ENCODE results near the gene NAV1. TPM values are rescaled to one million over a fixed set of nuclear protein-coding genes. Genes with fewer than 3 reads are reported as not detected.

Gene NAV1
- total RNA-seq, 1 experiment from 2014 or later = 51.0 TPM

DNA sequence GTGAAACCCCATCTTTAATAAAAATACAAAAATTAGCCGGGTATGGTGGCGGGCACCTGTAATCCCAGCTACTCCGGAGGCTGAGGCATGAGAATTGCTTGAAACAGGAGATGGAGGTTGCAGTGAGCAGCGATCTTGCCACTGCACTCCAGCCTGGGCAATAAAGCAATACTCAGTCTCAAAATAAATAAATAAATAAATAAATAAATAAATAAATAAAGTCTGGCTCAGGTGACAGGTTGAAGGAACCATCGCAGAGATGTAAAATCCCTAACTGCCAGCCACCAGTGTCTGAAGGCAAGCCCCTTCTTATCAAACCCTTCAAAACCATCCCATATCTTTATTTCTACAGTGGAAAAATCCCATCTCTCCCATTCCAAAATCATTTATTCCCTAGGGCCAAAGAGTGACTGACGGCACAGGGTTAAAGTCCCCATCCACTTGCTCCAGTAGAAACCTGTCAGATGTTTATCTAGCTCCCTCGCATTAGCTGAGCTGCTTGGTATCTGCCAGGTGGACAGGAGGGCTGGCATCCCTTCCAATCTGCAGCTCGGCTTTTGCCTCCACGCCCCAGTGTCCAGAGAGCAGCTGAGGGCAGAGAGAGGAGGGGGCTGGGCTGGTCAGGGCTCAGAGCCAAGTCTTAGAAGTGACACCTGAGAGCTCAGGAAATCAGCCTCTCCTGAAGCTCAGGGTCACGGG lies 37.0 kb upstream of the NAV1 start (continued):
- TF ChIP-seq, protein P1, sequence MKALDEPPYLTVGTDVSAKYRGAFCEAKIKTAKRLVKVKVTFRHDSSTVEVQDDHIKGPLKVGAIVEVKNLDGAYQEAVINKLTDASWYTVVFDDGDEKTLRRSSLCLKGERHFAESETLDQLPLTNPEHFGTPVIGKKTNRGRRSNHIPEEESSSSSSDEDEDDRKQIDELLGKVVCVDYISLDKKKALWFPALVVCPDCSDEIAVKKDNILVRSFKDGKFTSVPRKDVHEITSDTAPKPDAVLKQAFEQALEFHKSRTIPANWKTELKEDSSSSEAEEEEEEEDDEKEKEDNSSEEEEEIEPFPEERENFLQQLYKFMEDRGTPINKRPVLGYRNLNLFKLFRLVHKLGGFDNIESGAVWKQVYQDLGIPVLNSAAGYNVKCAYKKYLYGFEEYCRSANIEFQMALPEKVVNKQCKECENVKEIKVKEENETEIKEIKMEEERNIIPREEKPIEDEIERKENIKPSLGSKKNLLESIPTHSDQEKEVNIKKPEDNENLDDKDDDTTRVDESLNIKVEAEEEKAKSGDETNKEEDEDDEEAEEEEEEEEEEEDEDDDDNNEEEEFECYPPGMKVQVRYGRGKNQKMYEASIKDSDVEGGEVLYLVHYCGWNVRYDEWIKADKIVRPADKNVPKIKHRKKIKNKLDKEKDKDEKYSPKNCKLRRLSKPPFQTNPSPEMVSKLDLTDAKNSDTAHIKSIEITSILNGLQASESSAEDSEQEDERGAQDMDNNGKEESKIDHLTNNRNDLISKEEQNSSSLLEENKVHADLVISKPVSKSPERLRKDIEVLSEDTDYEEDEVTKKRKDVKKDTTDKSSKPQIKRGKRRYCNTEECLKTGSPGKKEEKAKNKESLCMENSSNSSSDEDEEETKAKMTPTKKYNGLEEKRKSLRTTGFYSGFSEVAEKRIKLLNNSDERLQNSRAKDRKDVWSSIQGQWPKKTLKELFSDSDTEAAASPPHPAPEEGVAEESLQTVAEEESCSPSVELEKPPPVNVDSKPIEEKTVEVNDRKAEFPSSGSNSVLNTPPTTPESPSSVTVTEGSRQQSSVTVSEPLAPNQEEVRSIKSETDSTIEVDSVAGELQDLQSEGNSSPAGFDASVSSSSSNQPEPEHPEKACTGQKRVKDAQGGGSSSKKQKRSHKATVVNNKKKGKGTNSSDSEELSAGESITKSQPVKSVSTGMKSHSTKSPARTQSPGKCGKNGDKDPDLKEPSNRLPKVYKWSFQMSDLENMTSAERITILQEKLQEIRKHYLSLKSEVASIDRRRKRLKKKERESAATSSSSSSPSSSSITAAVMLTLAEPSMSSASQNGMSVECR (CRISPR knock-in tag; IDR thresholded peaks at IDR 0.05; ENCODE audit: borderline replicate concordance) = no peak
- TF ChIP-seq, protein P2, sequence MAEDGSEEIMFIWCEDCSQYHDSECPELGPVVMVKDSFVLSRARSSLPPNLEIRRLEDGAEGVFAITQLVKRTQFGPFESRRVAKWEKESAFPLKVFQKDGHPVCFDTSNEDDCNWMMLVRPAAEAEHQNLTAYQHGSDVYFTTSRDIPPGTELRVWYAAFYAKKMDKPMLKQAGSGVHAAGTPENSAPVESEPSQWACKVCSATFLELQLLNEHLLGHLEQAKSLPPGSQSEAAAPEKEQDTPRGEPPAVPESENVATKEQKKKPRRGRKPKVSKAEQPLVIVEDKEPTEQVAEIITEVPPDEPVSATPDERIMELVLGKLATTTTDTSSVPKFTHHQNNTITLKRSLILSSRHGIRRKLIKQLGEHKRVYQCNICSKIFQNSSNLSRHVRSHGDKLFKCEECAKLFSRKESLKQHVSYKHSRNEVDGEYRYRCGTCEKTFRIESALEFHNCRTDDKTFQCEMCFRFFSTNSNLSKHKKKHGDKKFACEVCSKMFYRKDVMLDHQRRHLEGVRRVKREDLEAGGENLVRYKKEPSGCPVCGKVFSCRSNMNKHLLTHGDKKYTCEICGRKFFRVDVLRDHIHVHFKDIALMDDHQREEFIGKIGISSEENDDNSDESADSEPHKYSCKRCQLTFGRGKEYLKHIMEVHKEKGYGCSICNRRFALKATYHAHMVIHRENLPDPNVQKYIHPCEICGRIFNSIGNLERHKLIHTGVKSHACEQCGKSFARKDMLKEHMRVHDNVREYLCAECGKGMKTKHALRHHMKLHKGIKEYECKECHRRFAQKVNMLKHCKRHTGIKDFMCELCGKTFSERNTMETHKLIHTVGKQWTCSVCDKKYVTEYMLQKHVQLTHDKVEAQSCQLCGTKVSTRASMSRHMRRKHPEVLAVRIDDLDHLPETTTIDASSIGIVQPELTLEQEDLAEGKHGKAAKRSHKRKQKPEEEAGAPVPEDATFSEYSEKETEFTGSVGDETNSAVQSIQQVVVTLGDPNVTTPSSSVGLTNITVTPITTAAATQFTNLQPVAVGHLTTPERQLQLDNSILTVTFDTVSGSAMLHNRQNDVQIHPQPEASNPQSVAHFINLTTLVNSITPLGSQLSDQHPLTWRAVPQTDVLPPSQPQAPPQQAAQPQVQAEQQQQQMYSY (CRISPR knock-in tag; IDR thresholded peaks at IDR 0.05) = no peak
- TF ChIP-seq, protein P3, sequence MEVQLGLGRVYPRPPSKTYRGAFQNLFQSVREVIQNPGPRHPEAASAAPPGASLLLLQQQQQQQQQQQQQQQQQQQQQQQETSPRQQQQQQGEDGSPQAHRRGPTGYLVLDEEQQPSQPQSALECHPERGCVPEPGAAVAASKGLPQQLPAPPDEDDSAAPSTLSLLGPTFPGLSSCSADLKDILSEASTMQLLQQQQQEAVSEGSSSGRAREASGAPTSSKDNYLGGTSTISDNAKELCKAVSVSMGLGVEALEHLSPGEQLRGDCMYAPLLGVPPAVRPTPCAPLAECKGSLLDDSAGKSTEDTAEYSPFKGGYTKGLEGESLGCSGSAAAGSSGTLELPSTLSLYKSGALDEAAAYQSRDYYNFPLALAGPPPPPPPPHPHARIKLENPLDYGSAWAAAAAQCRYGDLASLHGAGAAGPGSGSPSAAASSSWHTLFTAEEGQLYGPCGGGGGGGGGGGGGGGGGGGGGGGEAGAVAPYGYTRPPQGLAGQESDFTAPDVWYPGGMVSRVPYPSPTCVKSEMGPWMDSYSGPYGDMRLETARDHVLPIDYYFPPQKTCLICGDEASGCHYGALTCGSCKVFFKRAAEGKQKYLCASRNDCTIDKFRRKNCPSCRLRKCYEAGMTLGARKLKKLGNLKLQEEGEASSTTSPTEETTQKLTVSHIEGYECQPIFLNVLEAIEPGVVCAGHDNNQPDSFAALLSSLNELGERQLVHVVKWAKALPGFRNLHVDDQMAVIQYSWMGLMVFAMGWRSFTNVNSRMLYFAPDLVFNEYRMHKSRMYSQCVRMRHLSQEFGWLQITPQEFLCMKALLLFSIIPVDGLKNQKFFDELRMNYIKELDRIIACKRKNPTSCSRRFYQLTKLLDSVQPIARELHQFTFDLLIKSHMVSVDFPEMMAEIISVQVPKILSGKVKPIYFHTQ (CRISPR knock-in tag; IDR thresholded peaks at IDR 0.05) = no peak
- TF ChIP-seq, protein P4, sequence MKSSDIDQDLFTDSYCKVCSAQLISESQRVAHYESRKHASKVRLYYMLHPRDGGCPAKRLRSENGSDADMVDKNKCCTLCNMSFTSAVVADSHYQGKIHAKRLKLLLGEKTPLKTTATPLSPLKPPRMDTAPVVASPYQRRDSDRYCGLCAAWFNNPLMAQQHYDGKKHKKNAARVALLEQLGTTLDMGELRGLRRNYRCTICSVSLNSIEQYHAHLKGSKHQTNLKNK (CRISPR knock-in tag; IDR thresholded peaks at IDR 0.05) = no peak
- TF ChIP-seq, protein P5, sequence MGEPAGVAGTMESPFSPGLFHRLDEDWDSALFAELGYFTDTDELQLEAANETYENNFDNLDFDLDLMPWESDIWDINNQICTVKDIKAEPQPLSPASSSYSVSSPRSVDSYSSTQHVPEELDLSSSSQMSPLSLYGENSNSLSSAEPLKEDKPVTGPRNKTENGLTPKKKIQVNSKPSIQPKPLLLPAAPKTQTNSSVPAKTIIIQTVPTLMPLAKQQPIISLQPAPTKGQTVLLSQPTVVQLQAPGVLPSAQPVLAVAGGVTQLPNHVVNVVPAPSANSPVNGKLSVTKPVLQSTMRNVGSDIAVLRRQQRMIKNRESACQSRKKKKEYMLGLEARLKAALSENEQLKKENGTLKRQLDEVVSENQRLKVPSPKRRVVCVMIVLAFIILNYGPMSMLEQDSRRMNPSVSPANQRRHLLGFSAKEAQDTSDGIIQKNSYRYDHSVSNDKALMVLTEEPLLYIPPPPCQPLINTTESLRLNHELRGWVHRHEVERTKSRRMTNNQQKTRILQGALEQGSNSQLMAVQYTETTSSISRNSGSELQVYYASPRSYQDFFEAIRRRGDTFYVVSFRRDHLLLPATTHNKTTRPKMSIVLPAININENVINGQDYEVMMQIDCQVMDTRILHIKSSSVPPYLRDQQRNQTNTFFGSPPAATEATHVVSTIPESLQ (CRISPR knock-in tag; IDR thresholded peaks at IDR 0.05) = no peak
- TF ChIP-seq GRHL2 (CRISPR knock-in tag; IDR thresholded peaks at IDR 0.05; ENCODE audit: insufficient replicate concordance, severe bottlenecking) = no peak
- TF ChIP-seq, protein P6, sequence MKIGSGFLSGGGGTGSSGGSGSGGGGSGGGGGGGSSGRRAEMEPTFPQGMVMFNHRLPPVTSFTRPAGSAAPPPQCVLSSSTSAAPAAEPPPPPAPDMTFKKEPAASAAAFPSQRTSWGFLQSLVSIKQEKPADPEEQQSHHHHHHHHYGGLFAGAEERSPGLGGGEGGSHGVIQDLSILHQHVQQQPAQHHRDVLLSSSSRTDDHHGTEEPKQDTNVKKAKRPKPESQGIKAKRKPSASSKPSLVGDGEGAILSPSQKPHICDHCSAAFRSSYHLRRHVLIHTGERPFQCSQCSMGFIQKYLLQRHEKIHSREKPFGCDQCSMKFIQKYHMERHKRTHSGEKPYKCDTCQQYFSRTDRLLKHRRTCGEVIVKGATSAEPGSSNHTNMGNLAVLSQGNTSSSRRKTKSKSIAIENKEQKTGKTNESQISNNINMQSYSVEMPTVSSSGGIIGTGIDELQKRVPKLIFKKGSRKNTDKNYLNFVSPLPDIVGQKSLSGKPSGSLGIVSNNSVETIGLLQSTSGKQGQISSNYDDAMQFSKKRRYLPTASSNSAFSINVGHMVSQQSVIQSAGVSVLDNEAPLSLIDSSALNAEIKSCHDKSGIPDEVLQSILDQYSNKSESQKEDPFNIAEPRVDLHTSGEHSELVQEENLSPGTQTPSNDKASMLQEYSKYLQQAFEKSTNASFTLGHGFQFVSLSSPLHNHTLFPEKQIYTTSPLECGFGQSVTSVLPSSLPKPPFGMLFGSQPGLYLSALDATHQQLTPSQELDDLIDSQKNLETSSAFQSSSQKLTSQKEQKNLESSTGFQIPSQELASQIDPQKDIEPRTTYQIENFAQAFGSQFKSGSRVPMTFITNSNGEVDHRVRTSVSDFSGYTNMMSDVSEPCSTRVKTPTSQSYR (CRISPR knock-in tag; IDR thresholded peaks at IDR 0.05) = no peak
- TF ChIP-seq FOXJ3 (CRISPR knock-in tag; IDR thresholded peaks at IDR 0.05; ENCODE audit: borderline replicate concordance) = no peak
